BLaER1 (cell line): ENCODE results near the gene MAGI1.

Experiments used
- H3K27ac ChIP-seq: shearing (Covaris generic); formaldehyde crosslinking; 2 replicates; pipeline ENCODE4 v1.8.1; 2022
- H3K27me3 ChIP-seq: shearing (Covaris generic); formaldehyde crosslinking; 2 replicates; pipeline ENCODE4 v1.8.1; 2022
- H3K36me3 ChIP-seq: shearing (Covaris generic); formaldehyde crosslinking; 2 replicates; pipeline ENCODE4 v1.8.1; 2022
- H3K4me1 ChIP-seq: shearing (Covaris generic); formaldehyde crosslinking; 2 replicates; pipeline ENCODE4 v1.8.1; 2022
- H3K4me2 ChIP-seq: shearing (Covaris generic); formaldehyde crosslinking; 2 replicates; pipeline ENCODE4 v1.8.1; 2022
- H3K4me3 ChIP-seq: shearing (Covaris generic); formaldehyde crosslinking; 2 replicates; pipeline ENCODE4 v1.8.1; 2022
- H3K9ac ChIP-seq: shearing (Covaris generic); formaldehyde crosslinking; 2 replicates; pipeline ENCODE4 v1.8.1; 2022
- H3K9me3 ChIP-seq: shearing (Covaris generic); formaldehyde crosslinking; 2 replicates; pipeline ENCODE4 v1.8.1; 2022
- H4K20me1 ChIP-seq: shearing (Covaris generic); formaldehyde crosslinking; 2 replicates; pipeline ENCODE4 v1.8.1; 2022
- Cebpa-rat ChIP-seq: shearing (Covaris generic); IDR thresholded peaks from 2 replicates; pipeline ENCODE4 v1.8.1; 2022

MAGI1 gene

DNA sequence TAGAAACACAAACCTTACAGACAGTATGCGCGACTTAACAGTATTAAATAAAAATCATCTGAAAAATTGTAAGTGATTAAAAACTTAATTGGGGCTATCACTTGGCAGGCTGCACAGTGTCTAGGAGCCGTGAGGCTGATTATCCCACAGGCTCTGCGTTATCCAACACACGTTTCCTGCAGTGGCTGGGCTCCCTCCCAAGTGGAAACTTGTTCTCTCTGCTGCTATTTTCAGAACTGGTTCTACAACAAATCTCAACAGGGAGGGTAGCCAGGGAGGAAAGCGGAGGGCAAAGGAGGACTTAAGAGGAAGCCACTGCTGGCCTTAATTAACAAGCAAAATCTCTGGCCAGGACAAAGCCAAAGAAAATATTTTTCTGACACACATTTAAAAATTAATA, 555.2 kb downstream of the MAGI1 start:
- Histone ChIP-seq H3K9ac (no peak overlapping the region), H3K4me1 (peaks cover 49% of the 10 kb centered on the region), H3K4me2 (peak overlapping the region; percentile 65), H3K9me3 (peaks cover 11% of the 10 kb centered on the region), H3K4me3 (no peak overlapping the region), H3K27ac (peak overlapping the region; percentile 4; the same call in 1 of the 2 replicates), H3K36me3 (no peaks in the 10 kb centered on the region), H3K27me3 (no peaks in the 10 kb centered on the region), H4K20me1 (no peaks in the 10 kb centered on the region)
- no peak for TF ChIP-seq Cebpa-rat

DNA sequence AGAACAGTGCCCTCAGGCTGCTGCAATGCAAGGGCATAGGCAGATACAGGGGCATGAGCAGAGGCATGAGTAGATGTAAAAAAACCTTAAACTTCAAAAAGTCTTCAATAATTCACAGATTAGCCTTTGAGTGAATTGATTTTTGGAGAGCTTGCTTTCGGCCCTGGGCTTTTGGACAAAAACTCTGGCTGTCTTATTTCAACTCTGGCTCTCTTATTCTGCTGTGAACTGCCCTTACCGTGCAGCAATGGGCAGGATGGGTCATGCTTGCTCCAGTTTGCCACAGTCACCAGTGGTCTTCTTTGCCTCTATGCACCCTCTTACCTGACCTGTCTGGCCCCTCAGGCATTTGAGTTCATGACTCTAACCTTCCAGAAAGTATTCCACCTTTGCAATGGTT, 555.7 kb downstream of the MAGI1 start:
- peak overlapping the region; percentile 65 for H3K4me2 ChIP-seq
- no peaks in the 10 kb centered on the region for H3K36me3 ChIP-seq
- H3K27me3 ChIP-seq = no peaks in the 10 kb centered on the region
- no peak overlapping the region for H3K9ac ChIP-seq
- H3K9me3 ChIP-seq = peaks cover 9% of the 10 kb centered on the region
- H3K27ac ChIP-seq = no peak overlapping the region
- H3K4me3 ChIP-seq = no peak overlapping the region
- peaks cover 49% of the 10 kb centered on the region for H3K4me1 ChIP-seq
- H4K20me1 ChIP-seq = no peaks in the 10 kb centered on the region
- no peak for TF ChIP-seq Cebpa-rat

- Histone ChIP-seq H3K4me1 (peaks cover 39% of the 10 kb centered on the region), H3K4me3 (no peak overlapping the region), H4K20me1 (no peaks in the 10 kb centered on the region), H3K36me3 (no peaks in the 10 kb centered on the region), H3K27me3 (no peaks in the 10 kb centered on the region), H3K4me2 (no peak overlapping the region), H3K27ac (no peak overlapping the region), H3K9me3 (no peaks in the 10 kb centered on the region), H3K9ac (no peak overlapping the region)
- TF ChIP-seq Cebpa-rat = no peak
Observed at GRCh38 chr3:65481085-65481484, 557.6 kb downstream of the MAGI1 start.

GRCh38 chr3:65479990-65480389, 558.7 kb downstream of the MAGI1 start:
- Histone ChIP-seq H3K9ac (no peak overlapping the region), H3K4me2 (no peak overlapping the region), H3K27me3 (no peaks in the 10 kb centered on the region), H3K4me3 (no peak overlapping the region), H3K36me3 (no peaks in the 10 kb centered on the region), H3K9me3 (no peaks in the 10 kb centered on the region), H3K27ac (no peak overlapping the region), H3K4me1 (peaks cover 28% of the 10 kb centered on the region), H4K20me1 (no peaks in the 10 kb centered on the region)
- no peak for TF ChIP-seq Cebpa-rat

GRCh38 chr3:65478551-65479500, 559.9 kb downstream of the MAGI1 start:
- H3K4me3 ChIP-seq = no peak overlapping the region

DNA sequence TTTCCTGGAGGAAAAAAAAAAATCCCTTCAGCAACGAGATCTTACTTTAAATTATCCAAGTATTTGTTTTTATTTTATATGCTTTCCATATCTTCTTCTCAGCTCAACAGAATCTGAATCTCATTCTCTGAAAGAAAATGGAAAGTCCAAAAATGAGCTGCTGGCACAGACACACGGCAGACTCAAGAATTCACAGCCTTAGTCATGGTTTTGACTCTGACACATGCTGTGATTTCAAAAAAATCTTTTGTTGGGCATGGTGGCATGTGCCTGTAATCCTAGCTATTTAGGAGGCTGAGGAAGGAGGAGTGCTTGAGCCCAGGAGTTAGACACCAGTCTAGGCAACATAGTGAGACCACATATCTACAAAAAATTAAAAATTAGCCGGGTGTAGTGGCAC, 565.0 kb downstream of the MAGI1 start:
- TF ChIP-seq Cebpa-rat = no peak
- Histone ChIP-seq H3K4me3 (no peak overlapping the region), H3K27me3 (no peaks in the 10 kb centered on the region), H3K4me1 (peaks cover 5% of the 10 kb centered on the region; the same call in 1 of the 2 replicates), H3K4me2 (no peak overlapping the region), H4K20me1 (no peaks in the 10 kb centered on the region), H3K27ac (no peak overlapping the region), H3K9me3 (no peaks in the 10 kb centered on the region), H3K36me3 (0 out of 2 replicates have a peak, but pooled peaks cover 6% of the 10 kb centered on the region), H3K9ac (no peak overlapping the region)

More at GRCh38 chr3:65478551-65479500, 559.9 kb downstream of the MAGI1 start:
- Histone ChIP-seq H3K4me2 (no peak overlapping the region), H3K4me1 (peaks cover 17% of the 10 kb centered on the region), H3K27me3 (no peaks in the 10 kb centered on the region), H3K9me3 (no peaks in the 10 kb centered on the region), H3K9ac (no peak overlapping the region), H4K20me1 (no peaks in the 10 kb centered on the region), H3K36me3 (no peaks in the 10 kb centered on the region), H3K27ac (no peak overlapping the region)
- no peak for TF ChIP-seq Cebpa-rat

- Histone ChIP-seq H3K4me2 (no peak overlapping the region), H3K36me3 (0 out of 2 replicates have a peak, but pooled peaks cover 6% of the 10 kb centered on the region), H3K9me3 (no peaks in the 10 kb centered on the region), H4K20me1 (no peaks in the 10 kb centered on the region), H3K27me3 (no peaks in the 10 kb centered on the region), H3K4me1 (peaks cover 5% of the 10 kb centered on the region; the same call in 1 of the 2 replicates), H3K27ac (no peak overlapping the region), H3K9ac (no peak overlapping the region), H3K4me3 (no peak overlapping the region)
- TF ChIP-seq Cebpa-rat = no peak
Observed at GRCh38 chr3:65472501-65472900, 566.2 kb downstream of the MAGI1 start.

DNA sequence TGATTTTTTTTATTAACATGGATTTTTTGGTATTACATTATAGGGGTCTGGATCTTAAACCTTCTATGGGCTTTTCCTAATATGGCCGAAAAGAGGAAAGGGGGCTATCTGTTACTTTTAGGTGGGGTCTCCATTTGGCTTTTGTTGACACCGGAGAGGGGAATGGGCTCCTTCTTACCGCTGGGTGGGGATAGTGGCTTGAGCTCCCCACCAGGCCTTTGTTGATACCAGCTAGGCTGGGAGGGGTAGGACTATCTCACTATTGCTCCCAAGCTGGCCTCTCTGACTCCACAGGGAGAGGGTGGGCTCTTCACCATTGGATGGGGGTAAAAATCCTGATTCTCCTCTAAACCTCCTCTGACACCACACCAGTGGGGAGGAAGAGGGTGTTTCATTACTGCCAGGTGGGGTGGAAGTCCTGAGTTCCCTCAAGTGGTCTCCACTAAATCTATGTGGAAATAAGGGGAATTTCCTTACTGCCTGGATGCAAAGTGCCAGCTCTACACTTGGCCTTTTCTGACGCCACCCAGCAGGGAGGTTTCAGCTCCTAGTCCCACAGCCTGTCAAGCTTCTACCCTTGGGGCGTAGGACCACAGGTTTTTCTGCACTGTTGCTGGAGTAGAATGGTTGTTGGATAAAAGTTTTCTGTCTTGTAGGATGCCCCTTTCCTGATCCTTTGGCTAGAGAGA, 572.3 kb downstream of the MAGI1 start:
- Histone ChIP-seq H4K20me1 (no peaks in the 10 kb centered on the region), H3K27ac (no peak overlapping the region; the same call in 1 of the 2 replicates), H3K4me2 (no peak overlapping the region), H3K9ac (no peak overlapping the region), H3K27me3 (no peaks in the 10 kb centered on the region), H3K9me3 (peaks cover 23% of the 10 kb centered on the region), H3K4me1 (peaks cover 7% of the 10 kb centered on the region), H3K36me3 (peaks cover 11% of the 10 kb centered on the region; the same call in 1 of the 2 replicates), H3K4me3 (no peak overlapping the region)
- no peak for TF ChIP-seq Cebpa-rat

DNA sequence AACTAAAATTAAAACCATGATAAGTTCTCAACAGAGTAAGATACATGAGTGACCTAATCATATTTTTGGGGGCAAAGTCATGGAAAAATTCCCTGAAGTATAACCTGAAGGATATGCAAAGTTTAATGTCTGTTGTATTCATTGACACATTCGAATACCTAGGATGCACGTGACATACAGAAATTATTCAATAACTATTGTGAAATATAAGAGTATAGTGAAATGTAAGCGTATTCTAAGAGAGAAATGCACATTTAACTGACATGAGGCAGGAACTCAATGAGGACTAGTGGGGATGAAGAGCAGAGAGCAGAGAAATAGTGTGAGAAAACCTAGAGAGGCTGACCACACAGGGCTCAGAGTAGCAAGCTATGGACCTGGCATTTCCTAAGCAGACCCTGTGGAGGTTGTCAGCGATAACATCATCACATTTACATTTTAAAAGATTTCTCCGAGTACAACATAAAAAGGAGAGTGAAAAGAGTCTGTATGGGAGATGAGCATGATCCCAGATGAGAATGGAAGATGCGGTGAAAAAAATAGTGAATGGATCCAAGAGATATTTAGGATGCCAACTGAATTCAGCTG, 588.8 kb downstream of the MAGI1 start:
- Histone ChIP-seq H3K27ac (no peak overlapping the region), H3K27me3 (no peaks in the 10 kb centered on the region), H3K4me1 (no peaks in the 10 kb centered on the region), H3K4me3 (no peak overlapping the region), H3K9ac (no peak overlapping the region), H4K20me1 (no peaks in the 10 kb centered on the region), H3K4me2 (no peak overlapping the region), H3K9me3 (no peaks in the 10 kb centered on the region; the same call in 1 of the 2 replicates), H3K36me3 (peaks cover 9% of the 10 kb centered on the region; the same call in 1 of the 2 replicates)
- no peak for TF ChIP-seq Cebpa-rat
